ENCODE results near the gene RALGAPA2. TPM values are rescaled to one million over a fixed set of nuclear protein-coding genes. Genes with fewer than 3 reads are reported as not detected.

The RALGAPA2 gene
- total RNA-seq, 1 experiment from 2014 or later: 10.8 TPM

GRCh38 chr20:20752712-20753111, 40.3 kb upstream of the RALGAPA2 start:
- peaks cover 48% of the 10 kb centered on the region for H3K27me3 ChIP-seq (ENCODE audit: insufficient read depth, low read length)
- no peaks in the 10 kb centered on the region for H3K79me2 ChIP-seq (ENCODE audit: insufficient read depth, low read length)
- no peak overlapping the region for H2AFZ ChIP-seq (ENCODE audit: low read depth, low read length, poor library complexity, severe bottlenecking)
- H3K9me3 ChIP-seq (ENCODE audit: control insufficient read depth in 1 of 2, insufficient read depth in 1 of 2, low read depth in 1 of 2, low read length in 2 of 2): no peaks in the 10 kb centered on the region
- TF ChIP-seq JUND (IDR thresholded peaks at IDR 0.05) (no peak), ELF1 (IDR thresholded peaks at IDR 0.05; ENCODE audit: borderline replicate concordance, low read depth) (no peak), CEBPB (IDR thresholded peaks at IDR 0.05; ENCODE audit: low read depth) (no peak), YY1 (IDR thresholded peaks at IDR 0.05; ENCODE audit: extremely low read depth, insufficient replicate concordance, low read depth, low read length) (no peak), ZFX (IDR thresholded peaks at IDR 0.05) (no peak), REST (IDR thresholded peaks at IDR 0.05; ENCODE audit: low read depth) (no peak), SIN3A (IDR thresholded peaks at IDR 0.05; ENCODE audit: low read depth) (no peak), CBX3 (IDR thresholded peaks at IDR 0.05; ENCODE audit: low read depth) (no peak), TCF7L2 (IDR thresholded peaks at IDR 0.05; ENCODE audit: borderline replicate concordance, extremely low read depth, insufficient read depth, insufficient read length) (no peak)
- TF ChIP-seq, protein P1, sequence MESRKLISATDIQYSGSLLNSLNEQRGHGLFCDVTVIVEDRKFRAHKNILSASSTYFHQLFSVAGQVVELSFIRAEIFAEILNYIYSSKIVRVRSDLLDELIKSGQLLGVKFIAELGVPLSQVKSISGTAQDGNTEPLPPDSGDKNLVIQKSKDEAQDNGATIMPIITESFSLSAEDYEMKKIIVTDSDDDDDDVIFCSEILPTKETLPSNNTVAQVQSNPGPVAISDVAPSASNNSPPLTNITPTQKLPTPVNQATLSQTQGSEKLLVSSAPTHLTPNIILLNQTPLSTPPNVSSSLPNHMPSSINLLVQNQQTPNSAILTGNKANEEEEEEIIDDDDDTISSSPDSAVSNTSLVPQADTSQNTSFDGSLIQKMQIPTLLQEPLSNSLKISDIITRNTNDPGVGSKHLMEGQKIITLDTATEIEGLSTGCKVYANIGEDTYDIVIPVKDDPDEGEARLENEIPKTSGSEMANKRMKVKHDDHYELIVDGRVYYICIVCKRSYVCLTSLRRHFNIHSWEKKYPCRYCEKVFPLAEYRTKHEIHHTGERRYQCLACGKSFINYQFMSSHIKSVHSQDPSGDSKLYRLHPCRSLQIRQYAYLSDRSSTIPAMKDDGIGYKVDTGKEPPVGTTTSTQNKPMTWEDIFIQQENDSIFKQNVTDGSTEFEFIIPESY (IDR thresholded peaks at IDR 0.05; ENCODE audit: extremely low read depth, insufficient replicate concordance, low read length): no peak
- H3K4me2 ChIP-seq (ENCODE audit: low read length): no peak overlapping the region
- no peaks in the 10 kb centered on the region for H4K20me1 ChIP-seq (ENCODE audit: insufficient read depth)
- H3K4me1 ChIP-seq (ENCODE audit: control insufficient read depth in 1 of 2, insufficient read depth in 2 of 2, low read length in 2 of 2): no peaks in the 10 kb centered on the region
- ChIA-PET POLR2A (no interaction called here), RAD21 (ENCODE audit: low non-redundant PET in 1 of 2, low total read pairs in 2 of 2, uncharacterized antibody in 2 of 2, unreplicated experiment in 2 of 2) (no interaction called here), CTCF (no interaction called here)
- H3K4me3 ChIP-seq (replicated peaks in 1 of 2; ENCODE audit: low read depth in 1 of 2, low read length in 2 of 2): no peak overlapping the region
- intact Hi-C loops (cut with micrococcal nuclease): no loop called here
- DNase-seq (ENCODE audit: low read depth, low spot score): no peak
- H3K9me2 ChIP-seq (ENCODE audit: insufficient read depth): no peaks in the 10 kb centered on the region
- no TSS peak for BruUV-seq (replicated peaks)
- no peaks in the 10 kb centered on the region for H3K36me3 ChIP-seq (ENCODE audit: control insufficient read depth in 1 of 2, insufficient read depth in 2 of 2, low read length in 2 of 2)
- H3K27ac ChIP-seq (ENCODE audit: low read depth, low read length): no peak overlapping the region
- no peak overlapping the region for H3K9ac ChIP-seq (ENCODE audit: low read length)
- no peak for ATAC-seq

Data from HCT116 (cell line).